PC-3 (cell line): Measurements from ENCODE around the gene CDH19.

Experiments used
- CTCF ChIP-seq: fragments of 300-600 bp; sonication (generic); conservative IDR thresholded peaks from 2 replicates; pipeline ENCODE4 v1.5.1; 2017; ENCODE audit warnings: antibody characterized with exemption, low read depth, mild to moderate bottlenecking, low read length
- EZH2 ChIP-seq: fragments of 300-600 bp; sonication (generic); IDR thresholded peaks from one replicate; pipeline ENCODE4 v1.6.1; 2017; ENCODE audit warnings: antibody characterized with exemption, mild to moderate bottlenecking, low read length; ENCODE audit not compliant: unreplicated experiment
- EZH2phosphoT487 ChIP-seq: fragments of 300-600 bp; sonication (generic); IDR thresholded peaks from 2 replicates; pipeline ENCODE4 v1.6.1; 2018; ENCODE audit warnings: mild to moderate bottlenecking, antibody characterized with exemption, low read length, borderline replicate concordance

GRCh38 chr18:66646609-66647008 lies 42.7 kb upstream of the CDH19 start:
- no peak for TF ChIP-seq CTCF
- TF ChIP-seq EZH2phosphoT487, result no peak
- no peak for TF ChIP-seq EZH2
